Activated T-helper 9 cell treated with anti-CD3 and anti-CD28 coated beads, Interleukin-2, amount 50 U/mL, for 16 hours (primary cell): ENCODE data around the gene GOLPH3L.
"Not testable (repeated sequence)": the region's sequence is repeated elsewhere in the genome, so short reads cannot be mapped to it uniquely, and the experiment has no call there.

Experiments
- DNase-seq: peaks from one replicate; pipeline ENCODE4 v3.0.0-alpha.2; 2020; ENCODE audit warnings: low read depth

The GOLPH3L gene

DNA sequence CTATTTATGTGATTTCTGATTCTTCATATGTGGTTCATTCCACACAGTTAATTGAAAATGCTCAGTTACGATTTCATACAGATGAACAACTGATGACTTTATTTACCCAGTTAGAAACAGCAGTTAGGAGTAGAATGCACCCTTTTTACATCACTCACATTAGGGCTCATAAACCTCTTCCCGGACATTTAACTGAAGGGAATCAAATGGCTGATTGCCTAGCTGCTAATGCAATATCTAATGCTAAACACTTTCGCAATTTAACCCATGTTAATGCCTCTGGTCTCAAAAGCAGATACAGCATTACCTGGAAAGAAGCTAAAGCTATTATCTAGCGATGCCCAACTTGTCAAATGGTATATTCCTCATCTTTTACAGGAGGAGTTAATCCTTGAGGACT lies 39.9 kb downstream of the GOLPH3L start:
- DNase-seq, result not testable (repeated sequence)

DNA sequence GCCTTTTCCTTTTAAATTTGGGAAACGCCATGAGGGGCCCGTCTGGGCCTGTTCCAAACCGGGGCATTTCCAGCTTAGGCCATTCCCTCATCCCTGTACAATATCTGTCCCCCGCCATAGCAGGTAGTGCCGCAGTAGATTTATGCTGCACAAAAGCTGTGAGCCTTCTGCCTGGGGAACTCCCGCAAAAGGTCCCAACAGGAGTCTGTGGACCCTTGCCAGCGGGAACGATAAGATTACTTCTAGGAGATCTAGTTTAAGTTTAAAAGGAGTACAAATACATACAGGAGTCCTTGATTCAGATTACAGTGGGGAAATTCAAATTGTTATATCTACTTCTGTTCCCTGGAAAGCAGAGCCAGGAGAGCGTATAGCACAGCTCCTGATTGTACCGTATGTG lies 42.3 kb downstream of the GOLPH3L start:
- DNase-seq, result not testable (repeated sequence)

DNA sequence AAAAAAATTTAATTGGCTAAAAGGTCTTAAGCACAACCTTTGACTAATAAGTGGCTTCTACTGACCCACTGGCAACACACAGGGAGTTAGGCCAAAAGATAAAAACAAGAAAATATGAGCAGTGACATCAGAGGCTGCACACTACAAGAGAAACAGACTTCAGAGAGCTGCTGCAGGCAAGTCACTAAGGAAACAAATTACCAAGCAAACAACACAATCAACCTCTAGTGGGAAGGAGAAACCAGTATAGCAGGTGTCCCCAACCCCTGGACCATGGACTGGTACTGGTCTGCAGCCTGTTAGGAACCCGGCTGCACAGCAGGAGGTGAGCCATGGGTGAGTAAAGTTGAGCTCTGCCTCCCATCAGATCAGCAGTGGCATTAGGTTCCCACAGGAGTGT lies 46.8 kb downstream of the GOLPH3L start:
- DNase-seq, result no peak

DNA sequence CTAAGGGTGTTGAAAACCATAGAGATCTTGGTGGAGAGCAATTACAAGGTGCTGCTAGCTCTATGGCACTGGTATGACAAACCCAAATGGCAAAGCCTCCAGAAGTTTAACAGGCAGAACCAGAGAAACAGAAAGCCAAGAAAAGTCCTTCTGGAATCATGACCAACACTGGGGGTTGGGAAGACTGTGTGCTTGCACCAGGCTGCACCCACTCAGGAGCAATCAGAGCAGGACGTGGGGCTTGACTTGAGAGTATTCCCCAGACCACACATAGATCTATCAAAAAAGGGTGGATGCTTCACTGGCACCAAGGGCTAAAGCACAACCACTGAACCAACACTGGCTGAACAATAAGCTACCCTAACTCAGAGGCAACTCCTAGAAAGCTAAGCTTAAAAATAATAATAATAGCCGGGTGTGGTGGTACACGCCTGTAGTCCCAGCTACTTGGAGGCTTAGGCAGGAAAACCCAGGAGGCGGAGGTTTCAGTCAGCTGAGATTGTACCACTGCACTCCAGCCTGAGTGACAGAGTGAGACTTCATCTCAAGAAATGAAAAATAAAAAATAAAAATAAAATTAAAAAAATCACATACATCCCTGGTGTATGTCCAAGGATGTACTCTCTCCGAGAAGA lies 47.4 kb downstream of the GOLPH3L start:
- no peak for DNase-seq

DNA sequence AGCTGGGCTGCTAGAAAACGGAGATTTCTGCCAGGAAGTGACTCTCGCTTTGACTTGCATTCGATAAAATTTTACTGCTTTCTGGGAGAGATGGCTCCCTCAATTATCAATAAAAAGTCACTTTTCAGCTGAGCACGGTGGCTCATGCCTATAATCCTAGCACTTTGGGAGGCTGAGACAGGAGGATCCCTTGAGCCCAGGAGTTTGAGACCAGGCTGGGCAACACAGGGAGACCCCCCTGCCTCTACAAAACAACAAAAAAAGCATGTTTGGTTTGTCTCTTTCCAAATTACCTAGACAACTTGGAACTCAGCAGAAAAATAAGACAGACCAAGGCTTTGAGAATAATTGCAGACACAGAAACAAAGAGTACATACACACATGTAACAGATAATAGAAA lies 54.7 kb downstream of the GOLPH3L start:
- no peak for DNase-seq

DNA sequence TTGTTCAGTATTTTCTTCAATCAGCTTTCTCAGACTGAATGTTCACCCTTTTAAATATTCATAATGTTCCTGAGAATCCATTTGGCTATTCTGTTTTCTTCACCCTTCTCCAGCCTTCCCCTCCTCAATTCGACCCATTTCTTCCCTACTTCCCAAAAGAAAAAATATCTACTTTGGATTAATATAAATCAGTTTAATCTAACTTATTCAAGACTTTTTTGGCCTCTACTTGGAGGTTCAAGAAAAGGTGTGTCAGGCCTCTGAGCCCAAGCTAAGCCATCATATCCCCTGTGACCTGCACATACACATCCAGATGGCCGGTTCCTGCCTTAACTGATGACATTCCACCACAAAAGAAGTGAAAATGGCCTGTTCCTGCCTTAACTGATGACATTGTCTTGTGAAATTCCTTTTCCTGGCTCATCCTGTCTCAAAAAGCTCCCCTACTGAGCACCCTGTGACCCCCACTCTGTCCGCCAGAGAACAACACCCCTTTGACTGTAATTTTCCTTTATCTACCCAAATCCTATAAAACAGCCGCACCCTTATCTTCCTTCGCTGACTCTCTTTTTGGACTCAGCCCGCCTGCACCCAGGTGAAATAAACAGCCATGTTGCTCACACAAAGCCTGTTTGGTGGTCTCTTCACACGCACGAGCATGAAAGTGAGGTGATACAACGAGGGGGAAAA lies 55.7 kb downstream of the GOLPH3L start:
- DNase-seq, result not testable (repeated sequence)

DNA sequence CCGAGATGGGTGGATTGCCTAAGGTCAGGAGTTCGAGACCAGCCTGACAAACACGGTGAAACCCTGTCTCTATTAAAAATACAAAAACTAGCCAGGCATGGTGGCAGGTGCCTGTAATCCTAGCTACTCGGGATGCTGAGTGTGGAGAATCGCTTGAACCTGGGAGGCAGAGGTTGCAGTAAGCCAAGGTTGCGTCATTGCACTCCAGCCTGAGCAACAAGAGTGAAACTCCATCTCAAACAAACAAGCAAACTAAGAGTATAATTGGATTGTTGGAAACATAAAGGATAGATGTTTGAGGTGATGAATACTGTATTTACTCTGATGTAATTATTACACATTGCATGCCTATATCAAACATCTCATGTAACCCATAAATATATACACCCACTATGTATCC lies 58.5 kb downstream of the GOLPH3L start:
- DNase-seq, result not testable (repeated sequence)

DNA sequence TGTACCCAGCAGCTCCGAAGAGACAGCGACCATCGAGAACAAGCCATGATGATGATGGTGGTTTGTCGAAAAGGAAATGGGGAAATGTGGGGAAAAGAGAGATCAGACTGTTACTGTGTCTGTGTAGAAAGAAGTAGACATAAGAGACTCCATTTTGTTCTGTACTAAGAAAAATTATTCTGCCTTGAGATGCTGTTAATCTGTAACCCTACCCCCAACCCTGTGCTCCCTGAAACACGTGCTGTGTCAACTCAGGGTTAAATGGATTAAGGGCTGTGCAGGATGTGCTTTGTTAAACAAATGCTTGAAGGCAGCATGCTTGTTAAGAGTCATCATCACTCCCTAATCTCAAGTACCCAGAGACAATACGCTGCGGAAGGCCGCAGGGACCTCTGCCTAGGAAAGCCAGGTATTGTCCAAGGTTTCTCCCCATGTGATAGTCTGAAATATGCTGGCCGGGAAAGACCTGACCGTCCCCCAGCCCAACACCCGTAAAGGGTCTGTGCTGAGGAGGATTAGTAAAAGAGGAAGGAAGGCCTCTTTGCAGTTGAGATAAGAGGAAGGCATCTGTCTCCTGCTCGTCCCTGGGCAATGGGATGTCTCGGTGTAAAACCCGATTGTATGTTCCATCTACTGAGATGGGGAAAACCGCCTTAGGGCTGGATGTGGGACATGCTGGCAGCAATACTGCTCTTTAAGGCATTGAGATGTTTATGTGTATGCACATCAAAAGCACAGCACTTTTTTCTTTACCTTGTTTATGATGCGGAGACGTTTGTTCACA lies 61.9 kb downstream of the GOLPH3L start:
- not testable (repeated sequence) for DNase-seq

DNA sequence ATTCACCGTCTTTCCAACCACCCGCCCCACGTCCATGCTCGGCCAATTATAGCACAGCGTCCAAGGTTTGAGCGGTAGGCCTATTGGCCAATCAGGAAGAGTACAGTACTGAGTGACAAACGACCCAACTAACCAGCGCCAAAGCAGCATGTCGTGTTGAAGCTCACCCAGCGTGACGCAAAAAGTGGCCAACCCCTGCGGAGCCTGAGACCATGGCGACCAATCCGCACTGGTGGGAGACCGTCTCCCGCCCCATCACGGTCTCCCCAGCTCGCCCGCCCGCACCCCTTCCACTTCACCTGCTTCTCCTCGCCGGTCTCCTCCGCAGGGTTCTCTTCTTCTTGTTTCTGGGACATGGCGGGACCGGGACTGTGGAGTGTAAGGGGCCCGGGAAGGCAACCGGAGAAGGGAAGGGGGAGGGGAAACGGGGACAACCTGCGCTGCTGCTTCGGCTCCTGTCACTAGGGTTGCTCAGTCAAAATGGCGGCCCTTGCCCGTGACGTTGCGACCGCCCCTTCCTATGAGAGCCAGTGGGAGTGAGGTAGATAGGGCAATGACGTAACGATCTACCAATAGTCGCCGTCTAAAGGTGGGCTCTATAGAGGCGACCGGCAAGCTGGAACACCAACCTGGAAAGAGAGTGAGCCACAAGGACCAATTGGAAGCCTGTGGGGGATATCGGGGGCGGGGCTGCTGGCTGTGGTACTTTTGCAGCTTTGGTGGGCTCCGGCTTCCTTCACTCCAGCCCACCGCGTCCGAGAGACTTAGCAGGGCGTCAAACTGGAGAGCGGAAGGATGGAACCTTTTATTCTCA lies 67.6 kb downstream of the GOLPH3L start, which contains the start of gene ENSA:
ENSA (minus strand) TSS at position 498 of the 814 bp plus-strand sequence; CDS start at position 356, 142 bp downstream.
- peak; percentile 92 for DNase-seq

DNA sequence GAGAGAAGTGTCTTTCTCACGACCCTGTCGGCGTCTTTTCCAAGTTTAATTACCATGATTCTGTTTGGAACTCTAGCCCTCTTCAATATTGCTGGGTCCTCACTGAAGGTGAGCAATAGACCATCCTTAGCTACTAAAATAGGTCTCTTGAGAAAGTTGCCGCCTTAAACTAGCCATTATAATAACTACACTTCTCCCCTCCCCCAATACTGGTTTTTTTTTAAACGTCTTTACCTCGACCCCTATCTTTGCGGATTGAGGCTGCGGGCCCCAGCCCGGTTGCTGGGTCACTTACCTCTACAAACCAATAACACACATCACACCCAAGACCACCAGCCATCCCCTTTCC lies 68.2 kb downstream of the GOLPH3L start:
- DNase-seq, result no peak

DNA sequence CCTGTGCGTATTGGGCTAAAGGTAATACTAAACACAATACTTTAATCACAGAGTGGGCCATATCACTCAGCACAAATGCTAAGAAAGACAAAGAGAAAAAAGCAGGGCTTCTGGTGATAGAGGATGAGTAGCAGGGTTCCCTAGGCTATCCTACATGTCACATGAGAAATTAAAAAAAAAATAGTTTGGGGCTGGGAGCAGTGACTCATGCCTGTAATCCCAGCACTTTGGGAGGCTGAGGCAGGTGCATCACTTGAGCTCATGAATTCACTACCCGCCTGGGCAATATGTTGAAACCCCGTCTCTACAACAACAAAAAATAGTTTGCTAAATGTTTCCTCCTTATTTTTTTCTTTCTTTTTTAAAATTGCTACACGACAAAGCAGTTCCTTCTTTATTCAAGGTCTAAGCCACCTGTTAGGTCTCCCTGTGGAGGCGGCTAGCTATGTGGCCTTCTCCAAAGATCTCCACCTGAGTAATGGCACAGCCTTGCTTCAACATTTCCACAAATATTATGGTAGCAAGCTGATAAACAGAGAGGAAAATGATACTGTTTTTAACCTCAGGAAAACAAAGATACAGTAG lies 69.0 kb downstream of the GOLPH3L start:
- no peak for DNase-seq

DNA sequence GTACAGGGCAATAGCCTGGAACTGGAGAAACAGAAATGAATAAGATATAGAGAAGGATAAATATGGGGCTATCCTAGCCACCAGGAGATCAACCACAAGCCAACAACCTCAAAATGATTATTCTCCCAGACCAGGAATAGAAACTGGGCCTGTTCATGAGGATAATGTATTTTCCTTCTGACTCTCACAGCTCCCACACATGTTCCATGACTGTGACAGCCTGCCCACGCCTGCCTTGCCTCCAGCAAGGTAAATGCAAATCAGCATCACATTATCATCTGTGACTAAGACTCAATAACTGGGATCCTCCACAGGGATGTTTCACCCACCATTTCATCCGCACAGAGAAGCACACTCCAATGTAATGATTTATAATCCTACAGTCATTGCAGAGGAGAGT lies 70.8 kb downstream of the GOLPH3L start:
- DNase-seq, result no peak

DNA sequence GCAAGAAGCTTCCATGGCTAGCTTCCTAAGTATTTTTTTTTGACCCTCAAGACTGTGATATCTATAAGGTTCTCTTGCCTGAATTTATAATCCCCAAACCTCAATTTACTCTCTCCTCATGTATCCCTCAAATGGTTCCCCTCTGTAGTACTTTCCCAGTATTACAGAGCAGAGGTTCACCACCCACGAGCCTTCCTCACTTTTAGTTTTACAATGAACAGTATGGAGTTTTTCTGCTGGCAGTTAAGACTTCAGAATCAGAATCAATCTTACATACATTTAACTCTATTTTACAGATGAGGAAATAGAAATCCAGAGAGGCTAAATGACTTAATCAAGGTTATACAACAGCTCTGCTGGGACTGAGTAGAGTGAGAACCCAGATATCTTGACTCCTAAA lies 72.4 kb downstream of the GOLPH3L start:
- not testable (repeated sequence) for DNase-seq

DNA sequence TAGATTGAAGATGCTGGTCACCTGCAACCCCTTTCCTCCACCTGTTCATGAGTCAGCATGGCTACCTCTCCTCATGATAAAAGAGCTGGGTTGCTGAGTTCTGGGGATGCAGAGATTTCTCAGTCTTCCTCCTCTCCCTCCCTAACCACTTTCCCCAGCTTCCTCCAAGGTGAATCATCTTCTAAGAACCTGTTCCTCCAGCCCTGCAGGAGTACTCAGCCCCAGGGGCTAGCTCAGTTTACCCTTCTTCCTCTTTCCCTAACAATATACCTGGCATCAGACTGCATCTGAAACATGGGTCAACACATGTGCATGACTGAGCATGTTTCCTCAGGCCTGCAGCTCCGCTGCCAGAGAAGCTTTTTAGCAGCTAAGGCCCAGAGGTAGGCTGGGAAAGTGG lies 72.8 kb downstream of the GOLPH3L start:
- DNase-seq, result not testable (repeated sequence)

DNA sequence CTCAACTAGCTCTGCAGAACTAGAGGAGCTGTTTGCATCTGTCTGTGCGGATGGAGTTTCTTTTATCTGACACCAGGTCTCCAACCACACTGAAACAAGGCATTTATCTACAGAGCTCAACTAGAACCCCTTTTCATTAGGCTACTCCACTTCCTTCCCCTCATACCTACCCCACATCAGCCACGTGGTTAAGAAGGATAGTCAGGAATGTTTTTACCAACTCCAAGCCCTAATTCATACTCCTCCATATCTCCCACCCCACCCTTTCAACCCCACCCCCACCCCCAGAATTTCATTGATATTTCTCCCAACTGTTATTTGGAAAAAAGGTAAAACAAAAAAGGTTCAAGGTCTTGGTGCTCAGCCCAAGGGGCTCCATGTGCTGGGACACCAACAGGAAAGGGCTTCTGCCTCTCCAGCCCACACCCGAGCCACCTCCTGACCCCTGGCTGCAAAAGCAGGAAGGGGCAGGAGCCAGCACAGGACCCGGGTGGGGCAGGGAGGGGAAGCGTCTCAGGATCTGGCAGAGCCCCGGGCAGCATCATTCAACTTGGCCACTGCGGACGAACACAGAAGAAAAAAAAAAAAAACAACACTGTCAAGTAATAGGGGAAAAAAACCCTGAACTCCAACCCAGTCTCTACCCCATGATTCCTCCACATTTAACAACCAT lies 74.5 kb downstream of the GOLPH3L start:
- DNase-seq, result no peak

DNA sequence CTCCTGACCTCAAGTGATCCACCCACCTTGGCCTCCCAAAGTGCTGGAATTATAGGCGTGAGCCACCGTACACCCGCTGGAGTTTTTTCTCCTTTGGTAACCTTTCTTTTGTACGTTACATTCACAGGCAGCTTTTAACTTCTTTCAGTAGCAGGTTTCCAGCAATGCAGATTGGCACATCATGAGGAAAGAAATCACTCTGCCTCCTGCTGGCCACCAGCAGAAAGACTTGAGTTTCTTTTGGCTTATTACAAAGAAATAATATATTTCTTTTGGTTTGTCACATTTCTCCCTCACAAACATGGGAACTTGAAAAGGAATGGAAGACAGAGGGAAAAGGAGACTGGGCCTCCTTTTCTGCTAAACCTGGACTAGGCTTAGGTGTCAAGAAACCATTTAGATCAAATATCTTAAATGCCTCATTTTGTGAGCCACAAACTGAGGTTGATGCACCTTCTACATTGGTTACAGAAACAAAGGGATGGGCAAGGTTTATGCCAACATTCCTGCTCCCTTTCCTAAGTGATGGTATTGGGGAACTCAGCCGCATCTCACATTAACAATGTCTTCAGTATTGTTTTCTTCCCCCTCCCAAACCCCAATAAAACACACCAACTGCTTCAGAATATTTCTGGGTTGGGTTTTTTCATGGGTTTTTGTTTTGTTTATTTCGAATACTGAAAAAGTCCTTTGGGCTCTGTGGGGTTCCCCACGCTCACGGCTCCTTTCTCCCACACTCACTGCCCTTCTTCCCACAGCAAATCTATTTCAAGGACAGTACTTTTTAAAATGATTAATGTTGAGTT lies 75.3 kb downstream of the GOLPH3L start:
- DNase-seq, result peak; percentile 33

DNA sequence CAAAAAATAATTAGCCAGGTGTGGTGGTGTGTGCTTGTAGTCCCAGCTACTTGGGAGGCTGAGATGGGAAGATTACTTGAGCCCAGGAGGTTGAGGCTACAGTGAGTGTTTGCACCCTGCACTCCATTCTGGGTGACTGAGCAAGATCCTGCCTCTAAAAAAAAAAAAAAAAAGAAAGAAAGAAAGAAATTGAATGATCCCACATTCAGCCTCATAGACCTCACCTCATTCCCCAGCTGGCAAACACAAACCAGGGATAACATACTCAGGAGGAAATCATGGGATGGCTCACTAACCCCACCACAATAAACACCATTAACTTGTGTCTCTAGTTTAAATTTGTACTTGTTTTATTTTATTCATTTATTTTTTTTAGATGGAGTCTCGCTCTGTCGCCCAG lies 76.0 kb downstream of the GOLPH3L start:
- no peak for DNase-seq

DNA sequence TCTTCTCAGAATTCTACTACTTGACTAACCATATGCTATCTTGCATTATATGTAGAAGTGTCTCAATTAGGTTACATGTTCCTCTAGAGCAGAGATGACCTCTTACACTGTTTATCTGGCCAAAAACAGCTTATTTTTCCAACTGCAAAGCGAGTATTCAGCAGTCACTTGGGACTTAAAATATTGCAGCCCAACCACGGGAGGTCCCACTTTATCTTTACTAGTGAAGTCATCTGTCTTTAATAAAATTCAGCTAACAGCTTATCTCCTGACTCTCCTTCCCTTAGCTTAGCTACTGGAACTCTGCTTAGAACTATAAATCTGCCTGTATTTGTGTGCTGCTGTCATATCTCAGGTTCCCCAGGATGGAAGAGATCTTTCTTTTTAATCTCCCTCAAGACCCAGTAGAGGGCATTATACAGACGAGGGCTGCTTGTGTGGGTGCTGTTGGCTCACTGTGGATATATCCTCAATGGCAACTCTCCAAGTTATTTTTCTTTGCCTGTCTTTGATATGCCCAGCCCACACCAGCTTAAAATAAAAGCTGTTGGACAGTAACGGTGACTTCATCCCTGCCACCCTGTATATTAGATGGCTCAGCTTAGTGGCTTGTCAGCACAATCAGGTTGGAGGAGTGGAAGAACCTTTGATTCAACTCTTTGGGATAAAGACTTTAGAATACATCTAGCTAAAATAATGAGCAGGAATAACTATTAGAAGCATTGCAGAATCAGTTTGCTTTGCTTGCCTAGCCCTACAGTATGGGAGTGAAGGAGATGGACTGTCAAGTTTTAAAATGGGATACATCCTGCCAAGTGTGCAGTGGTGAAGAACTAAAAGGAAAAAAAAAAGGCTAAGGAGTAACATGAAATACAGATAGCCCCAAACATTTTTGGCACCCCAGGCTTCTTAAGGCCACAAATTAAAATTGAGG lies 77.1 kb downstream of the GOLPH3L start:
- no peak for DNase-seq
